CD4-positive, alpha-beta memory T cell (primary cell): Measurements from ENCODE around the gene GPR82. TPM values are rescaled to one million over a fixed set of nuclear protein-coding genes. Genes with fewer than 3 reads are reported as not detected.

Experiments used
- polyA plus RNA-seq, 2 donors: library from polyadenylated mRNA; unstranded; fragments of 300-500 nt; fragmentation: Illumina TruSeq; gene quantifications; one replicate each; pipeline ENCODE4 v1.2.3, GENCODE V29; 2021
- total RNA-seq, 2 experiments: library from RNA; stranded (reverse); gene quantifications; one replicate each; pipeline ENCODE4 v1.2.3, GENCODE V29; 2021

GPR82 gene
- total and polyA plus RNA-seq, 4 experiments from 2014 or later, result 0.13 to 0.37 TPM; not detected in 2

Other genes with a start within 250 kb of the GPR82 start
- gene GPR34, start 35.2 kb upstream of the GPR82 start, total RNA-seq, result under 1 TPM in 1 of 2 experiments, not detected in 1; 0.28 TPM
- under 1 TPM; 0.35 to 0.53 TPM for gene GPR34, start 35.2 kb upstream of the GPR82 start, polyA plus RNA-seq
- 100 to 1,000 TPM; 115 to 116 TPM for gene CASK, start 199.4 kb downstream of the GPR82 start, total RNA-seq
- 10 to 100 TPM in 1 of 2 donors, 1 to 10 TPM in 1; 3.8 to 22.6 TPM for gene CASK, start 199.4 kb downstream of the GPR82 start, polyA plus RNA-seq